Esophagus squamous epithelium (tissue), 4 donors: ENCODE measurements around the gene WNK2.

Experiments used
- CTCF ChIP-seq, 6 experiments: fragments of 450-650 bp in 4 of 6; fragments of 200-600 bp in 2 of 6; sonication (generic) in 2 of 6; IDR thresholded peaks; one replicate each; pipeline ENCODE4 v1.5.1; 2016 to 2019; ENCODE audit warnings: antibody characterized with exemption in 6 of 6, mild to moderate bottlenecking in 4 of 6, moderate library complexity in 4 of 6
- POLR2A ChIP-seq, 4 donors: fragments of 450-650 bp; IDR thresholded peaks; one replicate each; pipeline ENCODE4 v1.6.1; 2017; ENCODE audit warnings: antibody characterized with exemption in 4 of 4, mild to moderate bottlenecking in 4 of 4, moderate library complexity in 3 of 4

GRCh38 chr9:93207860-93208734 lies 24.2 kb downstream of the WNK2 start:
- no peak for TF ChIP-seq CTCF (IDR thresholded peaks at IDR 0.05)
- no peak for TF ChIP-seq POLR2A (IDR thresholded peaks at IDR 0.05)
